Peyer's patch (tissue), 4 donors: Measurements from ENCODE around the gene SEC14L3. TPM values are rescaled to one million over a fixed set of nuclear protein-coding genes. Genes with fewer than 3 reads are reported as not detected.
A peak's percentile ranks its signal among the peaks of the same experiment; 100 is the strongest.

ENCODE experiments used
- DNase-seq, 3 donors: peaks; one replicate each; pipeline ENCODE4 v3.0.0-alpha.2; 2017 to 2019
- H3K27ac ChIP-seq, 4 donors: fragments of 200-600 bp; sonication (generic); one replicate each; pipeline ENCODE4 v1.5.1; 2016 to 2019
- H3K27me3 ChIP-seq, 2 donors: fragments of 200-600 bp; sonication (generic); one replicate each; pipeline ENCODE4 v1.5.1; 2019
- H3K36me3 ChIP-seq, 3 donors: fragments of 200-600 bp; sonication (generic); one replicate each; pipeline ENCODE4 v1.5.1; 2016 to 2019
- H3K4me1 ChIP-seq, 4 donors: fragments of 200-600 bp; sonication (generic); one replicate each; pipeline ENCODE4 v1.5.1; 2016 to 2019
- H3K4me3 ChIP-seq, 4 donors: fragments of 200-600 bp; sonication (generic); 1 replicate in 3 of 4; 2 replicates in 1 of 4; pipeline ENCODE4 v1.5.1; 2016 to 2019; ENCODE audit warnings: mild to moderate bottlenecking in 1 of 4
- H3K9me3 ChIP-seq, 4 donors: fragments of 200-600 bp; sonication (generic); one replicate each; pipeline ENCODE4 v1.5.1; 2016 to 2019; ENCODE audit warnings: mild to moderate bottlenecking in 1 of 4
- POLR2A ChIP-seq, 2 donors: fragments of 450-650 bp; IDR thresholded peaks; one replicate each; pipeline ENCODE4 v1.5.1; 2017; ENCODE audit warnings: antibody characterized with exemption in 2 of 2, mild to moderate bottlenecking in 2 of 2, moderate library complexity in 2 of 2
- total RNA-seq, 4 donors: library from RNA; depleted of rRNA; stranded (reverse); fragments of >200 nt; gene quantifications; one replicate each; pipeline ENCODE4 v1.1.0, GENCODE V29; 2016
- TF ChIP-seq, protein P1 (sequence below), 6 experiments: fragments of 450-650 bp in 4 of 6; fragments of 200-600 bp in 2 of 6; sonication (generic) in 1 of 6; IDR thresholded peaks; one replicate each; pipeline ENCODE4 v1.5.1; 2017 to 2019; ENCODE audit warnings: antibody characterized with exemption in 6 of 6, mild to moderate bottlenecking in 3 of 6, moderate library complexity in 1 of 6

Gene SEC14L3
- total RNA-seq, 4 donors from 2014 or later, result not detected

DNA sequence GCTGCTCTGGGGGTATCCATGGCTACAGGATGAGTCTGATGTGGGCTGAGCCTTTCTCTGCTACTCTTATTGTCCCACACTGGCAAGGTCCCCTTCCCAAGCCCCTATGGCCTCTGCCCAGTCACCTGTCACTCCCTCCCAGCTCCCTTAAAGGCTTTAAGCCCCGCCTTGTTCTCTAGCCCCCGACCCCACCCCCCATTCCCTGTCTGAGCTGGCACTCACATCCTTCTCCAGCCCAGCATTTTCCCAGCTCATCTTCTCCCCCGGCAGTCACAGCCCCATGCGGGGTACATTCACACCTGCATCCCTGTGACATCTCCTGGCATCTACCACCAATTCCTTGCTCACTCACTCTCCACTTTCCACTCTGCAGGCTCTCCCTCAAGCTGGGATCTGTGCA lies 41.9 kb downstream of the SEC14L3 start:
- DNase-seq, result no peak
- no peak for TF ChIP-seq POLR2A (IDR thresholded peaks at IDR 0.05)
- TF ChIP-seq, protein P1, sequence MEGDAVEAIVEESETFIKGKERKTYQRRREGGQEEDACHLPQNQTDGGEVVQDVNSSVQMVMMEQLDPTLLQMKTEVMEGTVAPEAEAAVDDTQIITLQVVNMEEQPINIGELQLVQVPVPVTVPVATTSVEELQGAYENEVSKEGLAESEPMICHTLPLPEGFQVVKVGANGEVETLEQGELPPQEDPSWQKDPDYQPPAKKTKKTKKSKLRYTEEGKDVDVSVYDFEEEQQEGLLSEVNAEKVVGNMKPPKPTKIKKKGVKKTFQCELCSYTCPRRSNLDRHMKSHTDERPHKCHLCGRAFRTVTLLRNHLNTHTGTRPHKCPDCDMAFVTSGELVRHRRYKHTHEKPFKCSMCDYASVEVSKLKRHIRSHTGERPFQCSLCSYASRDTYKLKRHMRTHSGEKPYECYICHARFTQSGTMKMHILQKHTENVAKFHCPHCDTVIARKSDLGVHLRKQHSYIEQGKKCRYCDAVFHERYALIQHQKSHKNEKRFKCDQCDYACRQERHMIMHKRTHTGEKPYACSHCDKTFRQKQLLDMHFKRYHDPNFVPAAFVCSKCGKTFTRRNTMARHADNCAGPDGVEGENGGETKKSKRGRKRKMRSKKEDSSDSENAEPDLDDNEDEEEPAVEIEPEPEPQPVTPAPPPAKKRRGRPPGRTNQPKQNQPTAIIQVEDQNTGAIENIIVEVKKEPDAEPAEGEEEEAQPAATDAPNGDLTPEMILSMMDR (IDR thresholded peaks at IDR 0.05), result no peak
- peaks cover 0 to 5% (median 2%) of the 10 kb centered on the region in 4 donors for H3K4me1 ChIP-seq
- H3K36me3 ChIP-seq, result peaks cover 0 to 4% (median 0%) of the 10 kb centered on the region in 3 donors
- H3K27ac ChIP-seq, result no peak overlapping the region
- H3K27me3 ChIP-seq, result no peaks in the 10 kb centered on the region
- H3K4me3 ChIP-seq, result no peak overlapping the region
- no peaks in the 10 kb centered on the region for H3K9me3 ChIP-seq

DNA sequence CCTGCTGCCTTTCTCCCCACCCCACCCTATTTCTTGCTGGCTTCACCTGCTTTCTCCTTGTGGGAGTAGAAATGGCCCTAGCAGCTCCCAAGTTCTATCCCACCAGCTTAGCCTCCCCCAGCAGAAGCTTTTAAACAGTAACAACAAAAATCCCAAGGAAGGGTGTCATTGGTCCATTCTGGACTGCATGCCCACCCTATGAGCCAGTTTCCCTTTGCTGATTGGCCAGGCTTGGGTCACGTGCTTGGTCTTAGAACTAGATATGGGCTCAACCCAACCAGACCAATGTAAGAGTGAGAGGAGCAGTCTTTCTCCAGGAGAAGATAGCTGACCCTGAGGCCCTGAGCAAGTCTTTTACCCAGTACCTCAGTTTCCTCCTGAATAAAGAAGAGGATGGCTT lies 43.9 kb downstream of the SEC14L3 start:
- H3K4me1 ChIP-seq, result peaks cover 0 to 15% (median 7%) of the 10 kb centered on the region in 4 donors
- peaks cover 0 to 4% (median 0%) of the 10 kb centered on the region in 3 donors for H3K36me3 ChIP-seq
- no peak overlapping the region for H3K4me3 ChIP-seq
- H3K27me3 ChIP-seq, result no peaks in the 10 kb centered on the region
- no peak for DNase-seq
- H3K9me3 ChIP-seq, result no peaks in the 10 kb centered on the region
- TF ChIP-seq, protein P1 (IDR thresholded peaks at IDR 0.05), result no peak
- TF ChIP-seq POLR2A (IDR thresholded peaks at IDR 0.05), result no peak
- H3K27ac ChIP-seq, result no peak overlapping the region

DNA sequence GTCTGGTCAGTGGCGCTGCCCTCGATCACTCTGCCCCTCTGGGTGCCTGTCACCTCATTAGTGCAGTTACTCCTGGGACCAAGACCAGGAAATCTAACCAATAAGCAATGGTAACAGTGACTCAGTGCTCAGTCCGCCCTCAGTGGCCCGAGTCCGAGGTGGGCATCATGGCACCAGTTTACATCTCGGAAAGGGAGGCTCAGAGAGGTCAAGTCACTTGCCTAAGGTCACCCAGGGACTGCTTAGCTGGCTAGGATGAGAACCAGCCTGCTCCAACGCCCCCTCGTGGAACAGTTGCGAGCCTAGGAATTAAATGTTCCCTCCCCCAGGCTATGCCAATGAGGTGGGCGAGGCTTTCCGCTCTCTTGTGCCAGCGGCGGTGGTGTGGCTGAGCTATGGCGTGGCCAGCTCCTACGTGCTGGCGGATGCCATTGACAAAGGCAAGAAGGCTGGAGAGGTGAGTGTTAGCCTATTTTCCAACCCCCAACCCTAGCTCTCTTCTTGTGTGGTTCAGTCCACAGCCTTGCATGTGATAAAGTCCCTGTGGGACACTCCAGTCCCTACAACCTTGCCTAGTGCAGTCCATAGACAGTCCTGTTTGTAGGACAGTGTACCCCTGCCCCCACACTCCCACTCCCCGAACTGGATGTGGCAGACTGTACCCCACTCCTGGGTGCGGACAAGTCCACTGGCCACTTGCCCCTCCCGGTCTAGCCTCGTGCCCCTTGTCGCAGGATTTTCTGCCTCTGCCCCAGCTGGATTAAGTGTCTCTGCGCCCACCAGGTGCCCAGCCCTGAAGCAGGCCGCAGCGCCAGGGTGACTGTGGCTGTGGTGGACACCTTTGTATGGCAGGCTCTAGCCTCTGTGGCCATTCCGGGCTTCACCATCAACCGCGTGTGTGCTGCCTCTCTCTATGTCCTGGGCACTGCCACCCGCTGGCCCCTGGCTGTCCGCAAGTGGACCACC lies 45.1 kb downstream of the SEC14L3 start:
- H3K4me3 ChIP-seq, result peak overlapping the region; percentile 58 to 75 (median 70)

DNA sequence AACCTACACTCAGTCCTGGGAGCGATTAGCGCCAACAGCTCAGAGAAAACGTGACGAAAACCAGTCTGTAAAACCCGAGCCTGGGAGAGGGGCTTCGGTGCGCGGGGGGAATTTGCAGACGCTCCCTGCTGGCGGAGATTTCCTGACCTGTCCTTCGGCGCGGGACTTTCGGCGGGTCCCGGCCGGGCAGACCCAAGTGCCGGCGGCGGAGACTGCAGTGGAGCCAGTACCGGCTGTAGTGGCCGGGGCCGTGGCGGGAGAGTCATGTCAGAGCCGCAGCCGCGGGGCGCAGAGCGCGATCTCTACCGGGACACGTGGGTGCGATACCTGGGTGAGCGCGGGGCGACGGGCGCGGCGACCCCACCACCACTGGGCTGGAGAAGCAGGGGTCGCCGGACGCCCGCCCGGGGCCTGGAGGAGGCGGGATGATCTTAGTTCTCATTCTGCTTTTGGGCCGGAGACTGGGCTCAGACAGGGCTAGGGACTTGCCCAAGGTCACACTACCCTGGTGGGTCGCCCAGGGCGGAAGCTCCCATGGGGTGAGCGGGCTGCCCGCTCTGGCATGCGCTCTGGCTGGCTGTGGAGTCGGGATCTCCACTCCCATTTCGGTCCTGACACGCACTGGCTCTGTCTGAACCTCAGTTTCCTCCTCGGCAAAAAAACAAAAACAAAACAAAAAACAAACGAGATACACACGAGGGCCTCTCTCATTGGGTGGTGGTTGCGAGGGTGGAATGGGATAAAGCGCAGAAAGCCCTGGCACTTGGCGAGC lies 46.0 kb downstream of the SEC14L3 start, which contains the start of gene MTFP1:
Gene MTFP1, plus strand, starts transcription at position 153 of the 772 bp plus-strand sequence. Its CDS starts 112 bp downstream, at position 265.
- peak within 1 kb of the TSS; percentile 86 to 99 (median 96) for H3K27ac ChIP-seq
- DNase-seq, result peak; percentile 62 to 81 (median 75)
- no peaks in the 10 kb centered on the region for H3K27me3 ChIP-seq
- TF ChIP-seq, protein P1 (IDR thresholded peaks at IDR 0.05), result peak in 2 of 6 experiments; percentile 15 to 31
- peak in 1 of 2 donors; percentile 13 for TF ChIP-seq POLR2A (IDR thresholded peaks at IDR 0.05)
- H3K36me3 ChIP-seq, result peaks cover 0 to 4% (median 0%) of the 10 kb centered on the region in 3 donors
- peaks cover 3 to 32% (median 18%) of the 10 kb centered on the region in 4 donors for H3K4me1 ChIP-seq
- H3K4me3 ChIP-seq, result peak within 1 kb of the TSS; percentile 62 to 75 (median 70)
- no peaks in the 10 kb centered on the region for H3K9me3 ChIP-seq

More for the DNA sequence above, 45.1 kb downstream of the SEC14L3 start:
- peaks cover 0 to 4% (median 0%) of the 10 kb centered on the region in 3 donors for H3K36me3 ChIP-seq
- peak; percentile 85 to 94 (median 90) for DNase-seq
- peaks cover 3 to 26% (median 15%) of the 10 kb centered on the region in 4 donors for H3K4me1 ChIP-seq
- H3K27ac ChIP-seq, result peak overlapping the region; percentile 68 to 85 (median 74)
- no peaks in the 10 kb centered on the region for H3K9me3 ChIP-seq
- no peaks in the 10 kb centered on the region for H3K27me3 ChIP-seq
- peak in 1 of 2 donors; percentile 20 for TF ChIP-seq POLR2A (IDR thresholded peaks at IDR 0.05)
- TF ChIP-seq, protein P1 (IDR thresholded peaks at IDR 0.05), result peak; percentile 43 to 90 (median 78)

DNA sequence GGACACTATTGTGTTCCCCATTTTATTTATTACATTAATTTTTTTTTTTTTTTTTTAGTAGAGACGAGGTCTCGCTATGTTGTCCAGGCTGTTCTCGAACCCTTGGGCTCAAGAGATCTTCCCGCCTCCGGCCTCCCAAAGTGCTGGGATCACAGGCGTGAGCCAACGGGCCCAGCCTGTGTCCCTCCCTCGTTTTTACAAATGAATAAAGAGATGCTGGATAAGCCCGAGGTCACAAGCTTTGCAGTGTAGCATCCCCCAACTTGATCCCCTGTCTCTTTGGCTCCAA lies 46.5 kb downstream of the SEC14L3 start:
- no peak for DNase-seq
- H3K4me3 ChIP-seq, result peak overlapping the region; percentile 58 to 75 (median 70)
- H3K36me3 ChIP-seq, result peaks cover 0 to 4% (median 0%) of the 10 kb centered on the region in 3 donors
- TF ChIP-seq, protein P1 (IDR thresholded peaks at IDR 0.05), result no peak
- TF ChIP-seq POLR2A (IDR thresholded peaks at IDR 0.05), result no peak
- peaks cover 5 to 37% (median 18%) of the 10 kb centered on the region in 4 donors for H3K4me1 ChIP-seq
- H3K9me3 ChIP-seq, result no peaks in the 10 kb centered on the region
- no peaks in the 10 kb centered on the region for H3K27me3 ChIP-seq
- peak overlapping the region; percentile 68 to 85 (median 74) for H3K27ac ChIP-seq
